ENCODE results near the gene DNAJB6.

DNAJB6 gene

GRCh38 chr7:157411580-157411979, 74.8 kb downstream of the DNAJB6 start:
- DNase-seq, result peak; percentile 44

- no peak for DNase-seq
Observed at GRCh38 chr7:157412021-157412443, 75.2 kb downstream of the DNAJB6 start.

- no peak for DNase-seq
Observed at GRCh38 chr7:157412491-157413180, 75.8 kb downstream of the DNAJB6 start.

- no peak for DNase-seq
Observed at GRCh38 chr7:157413881-157414701, 77.3 kb downstream of the DNAJB6 start.

- DNase-seq, result no peak
Observed at GRCh38 chr7:157414702-157415096, 77.9 kb downstream of the DNAJB6 start.

- no peak for DNase-seq
Observed at GRCh38 chr7:157415486-157415885, 78.7 kb downstream of the DNAJB6 start.

GRCh38 chr7:157416011-157416410, 79.2 kb downstream of the DNAJB6 start:
- no peak for DNase-seq

GRCh38 chr7:157418204-157419034, 81.6 kb downstream of the DNAJB6 start:
- DNase-seq, result peak; percentile 95

GRCh38 chr7:157419035-157419293, 82.2 kb downstream of the DNAJB6 start:
- DNase-seq, result no peak

GRCh38 chr7:157422279-157422678, 85.5 kb downstream of the DNAJB6 start:
- no peak for DNase-seq

GRCh38 chr7:157423348-157423747, 86.5 kb downstream of the DNAJB6 start:
- no peak for DNase-seq

GRCh38 chr7:157423886-157424565, 87.2 kb downstream of the DNAJB6 start:
- no peak for DNase-seq

GRCh38 chr7:157425137-157425731, 88.4 kb downstream of the DNAJB6 start:
- DNase-seq, result no peak

GRCh38 chr7:157425761-157426160, 89.0 kb downstream of the DNAJB6 start:
- no peak for DNase-seq

- no peak for DNase-seq
Observed at GRCh38 chr7:157426463-157427301, 89.9 kb downstream of the DNAJB6 start.

GRCh38 chr7:157427811-157428553, 91.2 kb downstream of the DNAJB6 start:
- DNase-seq, result no peak

GRCh38 chr7:157428554-157428945, 91.7 kb downstream of the DNAJB6 start:
- DNase-seq, result no peak

GRCh38 chr7:157429001-157429679, 92.3 kb downstream of the DNAJB6 start:
- DNase-seq, result no peak

- no peak for DNase-seq
Observed at GRCh38 chr7:157429680-157430224, 92.9 kb downstream of the DNAJB6 start.

GRCh38 chr7:157430721-157431120, 93.9 kb downstream of the DNAJB6 start:
- no peak for DNase-seq

Data from hematopoietic multipotent progenitor cell treated with erythropoietin and hydrocortisone succinate and interleukin-3 and kit ligand, for 8 days (in vitro differentiated cells).